Dedifferentiated amniotic fluid mesenchymal stem cell (primary cell): ENCODE measurements around the gene GLI3.

ENCODE experiments used
- DNase-seq: peaks from one replicate; pipeline ENCODE4 v3.0.0-alpha.2; 2016; ENCODE audit errors: extremely low spot score

Gene GLI3

GRCh38 chr7:42105554-42106358, 131.3 kb downstream of the GLI3 start:
- DNase-seq: no peak

GRCh38 chr7:42104694-42105093, 132.3 kb downstream of the GLI3 start:
- DNase-seq: no peak

- DNase-seq: no peak
These were observed 132.8 kb downstream of the GLI3 start for GRCh38 chr7:42104231-42104630.

- no peak for DNase-seq
These were observed 133.6 kb downstream of the GLI3 start for GRCh38 chr7:42103456-42103855.

- DNase-seq: no peak
These were observed 134.0 kb downstream of the GLI3 start for GRCh38 chr7:42103020-42103419.

- no peak for DNase-seq
These were observed 134.7 kb downstream of the GLI3 start for GRCh38 chr7:42102301-42102700.

GRCh38 chr7:42100156-42100508, 136.9 kb downstream of the GLI3 start:
- no peak for DNase-seq

- DNase-seq: no peak
These were observed 137.4 kb downstream of the GLI3 start for GRCh38 chr7:42099470-42100155.

GRCh38 chr7:42099066-42099465, 137.9 kb downstream of the GLI3 start:
- no peak for DNase-seq

- DNase-seq: peak; percentile 43
These were observed 139.3 kb downstream of the GLI3 start for GRCh38 chr7:42097752-42098151.

- no peak for DNase-seq
These were observed 140.1 kb downstream of the GLI3 start for GRCh38 chr7:42096681-42097561.

GRCh38 chr7:42096268-42096667, 140.7 kb downstream of the GLI3 start:
- no peak for DNase-seq

GRCh38 chr7:42095791-42096190, 141.2 kb downstream of the GLI3 start:
- DNase-seq: no peak

- no peak for DNase-seq
These were observed 143.6 kb downstream of the GLI3 start for GRCh38 chr7:42093349-42093905.

GRCh38 chr7:42091461-42092291, 145.3 kb downstream of the GLI3 start:
- no peak for DNase-seq

- DNase-seq: no peak
These were observed 146.2 kb downstream of the GLI3 start for GRCh38 chr7:42090806-42091205.

- DNase-seq: no peak
These were observed 147.0 kb downstream of the GLI3 start for GRCh38 chr7:42090056-42090455.

- no peak for DNase-seq
These were observed 149.4 kb downstream of the GLI3 start for GRCh38 chr7:42087616-42088015.

- no peak for DNase-seq
These were observed 151.5 kb downstream of the GLI3 start for GRCh38 chr7:42085531-42085930.

GRCh38 chr7:42084263-42084662, 152.7 kb downstream of the GLI3 start:
- DNase-seq: no peak

- no peak for DNase-seq
These were observed 153.7 kb downstream of the GLI3 start for GRCh38 chr7:42083284-42083683.
